Mesenchymal stem cell (in vitro differentiated cells and primary cell): ENCODE results near the gene SPDYC.
A peak's percentile ranks its signal among the peaks of the same experiment; 100 is the strongest.

Experiments used
- DNase-seq: peaks from one replicate; pipeline ENCODE4 v3.0.0-alpha.2; 2013
- H2AFZ ChIP-seq: one replicate; pipeline ENCODE4 v1.6.1; 2013; ENCODE audit warnings: low read depth, mild to moderate bottlenecking, control low read depth, inconsistent platforms, low read length, moderate library complexity
- H2AK5ac ChIP-seq: 2 replicates; pipeline ENCODE4 v1.6.1; 2013; ENCODE audit warnings: low read length, moderate library complexity, mild to moderate bottlenecking, inconsistent platforms; ENCODE audit not compliant: severe bottlenecking
- H2BK120ac ChIP-seq: one replicate; pipeline ENCODE4 v1.6.1; 2013; ENCODE audit warnings: low read depth, mild to moderate bottlenecking, inconsistent platforms, low read length, moderate library complexity
- H2BK12ac ChIP-seq, 2 experiments: one replicate each; pipeline ENCODE4 v1.6.1; 2013; ENCODE audit warnings: inconsistent platforms in 2 of 2, low read length in 2 of 2, mild to moderate bottlenecking in 2 of 2, moderate library complexity in 2 of 2, control low read depth in 1 of 2
- H2BK15ac ChIP-seq: one replicate; pipeline ENCODE4 v1.6.1; 2013; ENCODE audit warnings: mild to moderate bottlenecking, low read depth, inconsistent platforms; ENCODE audit not compliant: poor library complexity, severe bottlenecking
- H2BK5ac ChIP-seq: 2 replicates; pipeline ENCODE4 v1.6.1; 2013; ENCODE audit warnings: low read depth, mild to moderate bottlenecking, low read length, control low read depth, inconsistent platforms; ENCODE audit not compliant: poor library complexity, severe bottlenecking
- H3K14ac ChIP-seq, 2 experiments: one replicate each; pipeline ENCODE4 v1.6.1; 2013; ENCODE audit warnings: inconsistent platforms in 2 of 2, low read length in 2 of 2, control low read depth in 1 of 2, mild to moderate bottlenecking in 1 of 2, moderate library complexity in 1 of 2
- H3K18ac ChIP-seq, 2 experiments: one replicate each; pipeline ENCODE4 v1.6.1; 2013; ENCODE audit warnings: inconsistent platforms in 2 of 2, low read length in 2 of 2, control low read depth in 1 of 2, low read depth in 1 of 2, mild to moderate bottlenecking in 1 of 2
- H3K23ac ChIP-seq, 2 experiments: one replicate each; pipeline ENCODE4 v1.6.1; 2013; ENCODE audit warnings: inconsistent platforms in 2 of 2, low read length in 2 of 2, mild to moderate bottlenecking in 2 of 2, moderate library complexity in 2 of 2, control low read depth in 1 of 2
- H3K27ac ChIP-seq: 2 replicates; pipeline ENCODE4 v1.5.1; 2013; ENCODE audit warnings: mild to moderate bottlenecking, moderate library complexity, low read length, control low read depth, inconsistent platforms; ENCODE audit not compliant: poor library complexity, severe bottlenecking
- H3K27me3 ChIP-seq, 2 experiments: 2 replicates each; pipeline versions ENCODE4 v1.6.1 to v1.7.0; 2013; ENCODE audit warnings: low read length in 2 of 2, mild to moderate bottlenecking in 2 of 2, moderate library complexity in 2 of 2, control low read depth in 1 of 2, inconsistent platforms in 1 of 2; ENCODE audit not compliant: control insufficient read depth in 1 of 2, insufficient read depth in 1 of 2
- H3K36me3 ChIP-seq, 2 experiments: 2 replicates each; pipeline versions ENCODE4 v1.6.1 to v1.7.0; 2013; ENCODE audit warnings: low read length in 2 of 2, control low read depth in 1 of 2, inconsistent platforms in 1 of 2, low read depth in 1 of 2, mild to moderate bottlenecking in 1 of 2; ENCODE audit not compliant: insufficient read depth in 2 of 2, control insufficient read depth in 1 of 2
- H3K4ac ChIP-seq, 2 experiments: one replicate each; pipeline ENCODE4 v1.6.1; 2013; ENCODE audit warnings: inconsistent platforms in 2 of 2, low read length in 2 of 2, mild to moderate bottlenecking in 2 of 2, moderate library complexity in 2 of 2, control low read depth in 1 of 2, low read depth in 1 of 2
- H3K4me1 ChIP-seq: 2 replicates; pipeline ENCODE4 v1.6.1; 2013; ENCODE audit warnings: low read depth, low read length, control low read depth; ENCODE audit not compliant: control insufficient read depth, insufficient read depth
- H3K4me2 ChIP-seq: 2 replicates; pipeline ENCODE4 v1.6.1; 2013; ENCODE audit warnings: low read length, mild to moderate bottlenecking, inconsistent platforms; ENCODE audit not compliant: poor library complexity, severe bottlenecking
- H3K4me3 ChIP-seq, 2 experiments: 2 replicates each; pipeline versions ENCODE4 v1.5.1 to v1.7.0; 2013; ENCODE audit warnings: low read length in 2 of 2, mild to moderate bottlenecking in 2 of 2, control low read depth in 1 of 2, low read depth in 1 of 2; ENCODE audit not compliant: insufficient read depth in 1 of 2
- H3K79me1 ChIP-seq: replicated peaks from 2 replicates; pipeline ENCODE4 v1.6.1; 2013; ENCODE audit warnings: mild to moderate bottlenecking, control low read depth, low read length, inconsistent platforms; ENCODE audit not compliant: poor library complexity, severe bottlenecking
- H3K9ac ChIP-seq: 2 replicates; pipeline ENCODE4 v1.7.0; 2013; ENCODE audit warnings: mild to moderate bottlenecking, low read length, moderate library complexity
- H3K9me3 ChIP-seq: 2 replicates; pipeline ENCODE4 v1.7.0; 2013; ENCODE audit warnings: mild to moderate bottlenecking, low read length; ENCODE audit not compliant: control insufficient read depth
- H4K8ac ChIP-seq: one replicate; pipeline ENCODE4 v1.6.1; 2013; ENCODE audit warnings: inconsistent platforms, mild to moderate bottlenecking, low read length, moderate library complexity
- H4K91ac ChIP-seq: one replicate; pipeline ENCODE4 v1.6.1; 2013; ENCODE audit warnings: mild to moderate bottlenecking, low read length, inconsistent platforms
- WGBS: methylation state at CpG from one replicate; pipeline ENCODE4 v1.1.7; 2013; ENCODE audit warnings: mixed read lengths; 5-methylcytosine and 5-hydroxymethylcytosine counted together

The SPDYC gene

DNA sequence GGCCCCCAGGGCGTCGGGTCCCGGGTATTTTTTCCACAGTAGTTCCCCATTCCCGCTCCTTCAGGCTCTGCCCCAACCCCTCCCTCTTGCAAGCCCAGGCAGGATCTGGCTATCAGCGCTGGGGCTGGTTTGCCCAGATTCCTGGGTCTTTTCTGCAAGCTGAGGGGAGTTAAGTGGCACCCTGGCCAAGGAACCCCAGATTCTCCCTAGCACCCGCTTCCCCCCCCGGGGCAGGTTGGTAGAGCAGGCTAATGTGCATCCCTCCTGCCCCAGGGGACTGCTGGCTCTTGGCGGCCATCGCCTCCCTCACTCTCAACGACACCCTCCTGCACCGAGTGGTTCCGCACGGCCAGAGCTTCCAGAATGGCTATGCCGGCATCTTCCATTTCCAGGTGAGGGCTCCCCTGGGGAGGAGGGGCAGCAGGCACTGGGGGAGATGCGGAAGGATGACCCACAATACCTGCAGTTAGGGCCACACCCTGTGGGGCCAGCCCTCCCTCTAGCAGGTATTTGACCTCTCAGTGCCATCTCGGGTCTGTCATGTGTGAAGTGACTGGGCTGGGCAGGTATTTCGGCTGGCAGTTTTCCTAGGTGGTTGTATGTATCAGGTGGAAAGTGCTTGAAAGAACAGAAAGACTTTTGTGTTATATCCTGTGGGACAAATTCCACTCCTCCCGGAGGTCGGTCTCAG lies 13.3 kb downstream of the SPDYC start:
- no peak overlapping the region for H3K4ac ChIP-seq
- H2BK5ac ChIP-seq, result no peak overlapping the region
- H3K27me3 ChIP-seq, result no peaks in the 10 kb centered on the region
- peak overlapping the region; percentile 92 for H3K9ac ChIP-seq
- no peak for DNase-seq
- WGBS, result 87% methylated on average over 19 of the region's 19 CpGs
- H3K14ac ChIP-seq, result peak overlapping the region in 1 of 2 experiments; percentile 9
- H2AK5ac ChIP-seq, result peak overlapping the region; percentile 28
- H3K4me3 ChIP-seq, result peak overlapping the region in 1 of 2 experiments; percentile 94
- peaks cover 46% of the 10 kb centered on the region in 2 experiments for H3K36me3 ChIP-seq
- H4K8ac ChIP-seq, result peak overlapping the region; percentile 30
- H2BK12ac ChIP-seq, result no peak overlapping the region
- H3K27ac ChIP-seq, result no peak overlapping the region
- H3K79me1 ChIP-seq, result peaks cover 39% of the 10 kb centered on the region
- peak overlapping the region; percentile 70 for H3K4me2 ChIP-seq
- no peak overlapping the region for H3K23ac ChIP-seq
- no peak overlapping the region for H2BK15ac ChIP-seq
- H3K9me3 ChIP-seq, result no peaks in the 10 kb centered on the region
- peaks cover 24% of the 10 kb centered on the region for H3K4me1 ChIP-seq
- H3K18ac ChIP-seq, result no peak overlapping the region
- peak overlapping the region; percentile 15 for H2BK120ac ChIP-seq
- no peak overlapping the region for H2AFZ ChIP-seq
- peak overlapping the region; percentile 6 for H4K91ac ChIP-seq

DNA sequence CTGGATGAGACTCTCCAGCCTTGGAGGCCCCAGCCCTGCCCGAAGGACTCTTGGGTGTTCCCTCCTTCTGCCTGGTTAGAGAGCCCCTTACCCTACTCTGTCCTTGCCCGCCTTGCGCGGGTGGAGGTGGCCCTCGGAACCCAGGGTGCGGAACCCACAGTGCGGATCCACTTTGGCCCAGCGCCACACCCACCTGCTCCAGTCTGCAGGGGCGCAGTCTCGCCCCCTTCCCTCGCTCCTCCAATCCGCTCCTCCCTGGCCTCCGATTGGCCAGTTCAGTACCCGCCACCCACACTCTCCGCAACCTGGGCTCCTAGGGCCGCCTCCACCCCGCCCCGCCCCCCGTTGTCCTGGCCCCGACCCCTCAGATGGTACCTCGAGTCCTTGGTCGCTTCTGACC lies 14.1 kb downstream of the SPDYC start:
- Histone ChIP-seq H3K36me3 (peaks cover 54% of the 10 kb centered on the region in 2 experiments), H3K27me3 (no peaks in the 10 kb centered on the region), H3K4me2 (no peak overlapping the region), H2BK15ac (no peak overlapping the region), H2BK12ac (no peak overlapping the region), H2BK5ac (no peak overlapping the region), H3K18ac (no peak overlapping the region), H3K79me1 (peaks cover 43% of the 10 kb centered on the region), H4K8ac (peak overlapping the region; percentile 29), H3K23ac (no peak overlapping the region), H4K91ac (no peak overlapping the region), H3K4me3 (no peak overlapping the region), H3K9me3 (no peaks in the 10 kb centered on the region), H3K9ac (no peak overlapping the region), H3K4me1 (peaks cover 24% of the 10 kb centered on the region), H3K14ac (no peak overlapping the region), H2BK120ac (no peak overlapping the region), H3K27ac (no peak overlapping the region), H2AK5ac (no peak overlapping the region), H2AFZ (no peak overlapping the region), H3K4ac (no peak overlapping the region)
- WGBS, result 86% methylated on average over 22 of the region's 22 CpGs
- DNase-seq, result no peak

DNA sequence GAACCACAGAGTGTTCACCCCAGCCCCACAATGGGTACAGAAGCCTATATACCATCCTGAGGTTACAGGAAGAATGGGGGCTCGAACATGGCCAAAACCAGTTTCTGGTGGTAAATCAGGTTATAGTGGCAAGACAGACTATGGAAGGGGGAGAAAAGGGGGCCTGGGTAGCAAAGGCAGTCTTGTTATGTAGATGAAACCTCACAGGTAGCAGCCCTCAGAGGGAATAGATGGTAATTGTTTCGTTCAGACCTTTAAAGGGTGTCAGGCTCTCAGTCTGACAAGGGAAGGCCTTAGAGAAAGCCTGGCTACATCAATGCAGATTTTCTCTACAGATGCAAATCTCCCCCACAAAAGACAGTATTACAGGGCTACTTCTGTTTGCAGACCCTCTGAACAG lies 15.1 kb downstream of the SPDYC start:
- H3K36me3 ChIP-seq, result peaks cover 64 to 65% of the 10 kb centered on the region in 2 experiments
- H2BK15ac ChIP-seq, result no peak overlapping the region
- no peak overlapping the region for H3K23ac ChIP-seq
- no peak overlapping the region for H3K18ac ChIP-seq
- H2BK5ac ChIP-seq, result no peak overlapping the region
- peaks cover 24% of the 10 kb centered on the region for H3K4me1 ChIP-seq
- no peak overlapping the region for H2BK120ac ChIP-seq
- H3K4me3 ChIP-seq, result no peak overlapping the region
- H3K79me1 ChIP-seq, result peaks cover 47% of the 10 kb centered on the region
- H4K8ac ChIP-seq, result no peak overlapping the region
- no peak overlapping the region for H2BK12ac ChIP-seq
- no peaks in the 10 kb centered on the region for H3K27me3 ChIP-seq
- H3K4me2 ChIP-seq, result no peak overlapping the region
- H3K4ac ChIP-seq, result no peak overlapping the region
- 95% methylated on average over 2 of the region's 2 CpGs for WGBS
- no peak overlapping the region for H3K9ac ChIP-seq
- H3K14ac ChIP-seq, result no peak overlapping the region
- H2AK5ac ChIP-seq, result no peak overlapping the region
- H4K91ac ChIP-seq, result no peak overlapping the region
- H3K27ac ChIP-seq, result no peak overlapping the region
- no peak overlapping the region for H2AFZ ChIP-seq
- DNase-seq, result no peak
- no peaks in the 10 kb centered on the region for H3K9me3 ChIP-seq

DNA sequence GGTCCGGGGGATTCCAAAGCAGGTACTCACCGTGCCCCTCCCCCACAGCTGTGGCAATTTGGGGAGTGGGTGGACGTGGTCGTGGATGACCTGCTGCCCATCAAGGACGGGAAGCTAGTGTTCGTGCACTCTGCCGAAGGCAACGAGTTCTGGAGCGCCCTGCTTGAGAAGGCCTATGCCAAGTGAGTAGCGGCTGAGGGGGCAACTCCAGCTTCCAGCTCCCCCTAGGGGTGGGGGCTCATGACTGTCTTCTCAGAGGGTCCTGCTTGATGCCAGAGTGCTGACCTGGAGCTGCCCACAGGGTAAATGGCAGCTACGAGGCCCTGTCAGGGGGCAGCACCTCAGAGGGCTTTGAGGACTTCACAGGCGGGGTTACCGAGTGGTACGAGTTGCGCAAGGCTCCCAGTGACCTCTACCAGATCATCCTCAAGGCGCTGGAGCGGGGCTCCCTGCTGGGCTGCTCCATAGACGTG lies 15.9 kb downstream of the SPDYC start:
- Histone ChIP-seq H3K4me1 (peaks cover 20% of the 10 kb centered on the region), H3K9me3 (no peaks in the 10 kb centered on the region), H2BK15ac (no peak overlapping the region), H3K4me3 (no peak overlapping the region), H2BK120ac (no peak overlapping the region), H3K18ac (no peak overlapping the region), H3K4me2 (no peak overlapping the region), H3K36me3 (peaks cover 71% of the 10 kb centered on the region in 2 experiments), H3K79me1 (peaks cover 47% of the 10 kb centered on the region), H4K91ac (no peak overlapping the region), H3K27me3 (no peaks in the 10 kb centered on the region), H4K8ac (no peak overlapping the region), H3K27ac (no peak overlapping the region), H2AK5ac (no peak overlapping the region), H2BK5ac (no peak overlapping the region), H2BK12ac (no peak overlapping the region), H3K23ac (no peak overlapping the region), H3K4ac (no peak overlapping the region), H2AFZ (no peak overlapping the region), H3K14ac (no peak overlapping the region), H3K9ac (no peak overlapping the region)
- no peak for DNase-seq
- 94% methylated on average over 18 of the region's 18 CpGs for WGBS
